GM19043 (cell line): Measurements from ENCODE around the gene CHCT1.
"Not testable (repeated sequence)": the region's sequence is repeated elsewhere in the genome, so short reads cannot be mapped to it uniquely, and the experiment has no call there.

Source experiments
- ATAC-seq: cut with Tn5 transposase; IDR thresholded peaks from one replicate; pipeline ENCODE4 v1.9.1; 2021; ENCODE audit warnings: low read depth; ENCODE audit not compliant: unreplicated experiment

The CHCT1 gene

DNA sequence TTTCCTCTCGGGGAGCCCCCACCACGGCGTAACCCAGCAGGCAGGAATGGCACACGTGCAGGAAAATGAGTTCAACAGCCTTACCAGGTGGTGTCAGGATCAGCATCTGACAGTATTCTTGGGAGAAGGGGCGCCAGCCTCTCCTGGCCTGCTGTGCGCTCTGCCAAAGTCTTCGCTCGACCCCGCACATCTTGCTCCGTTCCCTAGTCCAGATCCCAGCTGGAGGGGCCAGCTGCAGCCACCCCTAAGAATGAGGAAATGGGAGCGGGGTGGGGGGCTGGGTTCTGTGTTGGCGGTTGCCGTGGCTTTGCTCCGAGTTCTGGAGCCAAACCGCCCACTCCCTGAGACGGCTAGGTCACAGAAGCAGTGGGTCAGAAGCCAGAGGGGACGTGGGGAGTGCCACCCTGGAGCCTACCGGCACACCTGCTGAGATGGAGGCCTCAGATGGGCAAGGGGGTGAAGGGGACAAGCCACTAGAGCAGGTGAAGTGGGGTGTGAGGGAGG, at the start of gene CHCT1:
CHCT1 (plus strand) TSS at position 328 of the 504 bp plus-strand sequence; CDS start at position 432, 104 bp downstream.
- ATAC-seq: no peak

GRCh38 chr17:60372790-60373483, 49.4 kb upstream of the CHCT1 start:
- ATAC-seq: no peak

DNA sequence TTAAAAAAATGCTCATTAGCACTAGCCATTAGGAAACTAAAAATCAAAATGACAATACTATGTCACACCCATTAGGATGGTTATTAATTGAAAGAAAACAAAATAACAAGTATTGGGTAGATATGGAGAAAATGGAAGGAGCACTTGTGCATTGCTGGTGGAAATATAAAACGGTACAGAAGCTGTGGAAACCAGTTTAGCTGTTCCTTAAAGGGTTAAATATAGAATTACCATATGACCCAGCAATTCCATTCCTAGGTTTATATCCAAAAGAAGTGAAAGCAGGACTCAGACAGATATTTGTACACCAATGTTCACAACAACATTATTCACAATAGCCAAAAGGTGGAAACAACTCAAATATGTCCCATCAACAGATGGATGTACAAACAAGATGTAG, 44.1 kb upstream of the CHCT1 start:
- ATAC-seq: not testable (repeated sequence)

GRCh38 chr17:60379461-60379860, 42.8 kb upstream of the CHCT1 start:
- ATAC-seq: not testable (repeated sequence)

- no peak for ATAC-seq
These were observed 40.3 kb upstream of the CHCT1 start for GRCh38 chr17:60381958-60382357.

DNA sequence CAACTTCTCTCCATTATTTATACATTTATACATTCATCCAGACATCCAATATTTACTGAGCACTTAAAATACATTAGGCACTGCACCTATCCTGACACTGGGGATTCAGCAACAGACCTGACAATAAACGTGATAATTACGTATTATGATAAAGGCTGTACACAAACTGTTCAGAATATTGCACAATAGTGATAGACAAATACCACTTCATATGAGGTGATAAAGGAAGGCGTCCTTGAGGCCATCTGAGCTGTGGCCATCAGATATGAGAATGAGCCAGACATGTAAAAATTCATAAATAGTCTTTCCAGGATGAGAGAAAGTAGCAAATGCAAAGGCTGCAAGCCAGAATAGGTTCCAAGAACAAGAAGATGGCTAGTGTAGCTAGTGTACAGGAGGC, 38.9 kb upstream of the CHCT1 start:
- ATAC-seq: no peak

GRCh38 chr17:60384921-60385320, 37.4 kb upstream of the CHCT1 start:
- not testable (repeated sequence) for ATAC-seq

- no peak for ATAC-seq
These were observed 35.9 kb upstream of the CHCT1 start for GRCh38 chr17:60386147-60387058.

DNA sequence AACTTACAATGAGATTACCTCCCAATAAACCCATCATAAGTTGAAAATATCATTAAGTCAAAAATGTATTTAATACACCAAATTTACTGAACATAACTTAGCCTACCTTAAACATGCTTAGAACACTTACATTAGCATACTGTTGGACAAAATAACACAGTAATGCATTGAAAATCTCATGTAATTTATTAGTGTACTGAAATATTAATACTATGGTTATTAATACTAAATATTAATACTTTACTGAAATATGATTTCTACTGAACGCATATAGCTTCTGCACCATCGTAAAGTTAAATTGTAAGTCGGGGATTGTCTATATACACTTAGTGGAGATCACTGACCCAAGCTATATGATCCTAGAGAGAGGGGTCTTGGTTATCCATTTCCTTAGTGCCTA, 34.6 kb upstream of the CHCT1 start:
- no peak for ATAC-seq

- no peak for ATAC-seq
These were observed 33.5 kb upstream of the CHCT1 start for GRCh38 chr17:60388742-60389141.

DNA sequence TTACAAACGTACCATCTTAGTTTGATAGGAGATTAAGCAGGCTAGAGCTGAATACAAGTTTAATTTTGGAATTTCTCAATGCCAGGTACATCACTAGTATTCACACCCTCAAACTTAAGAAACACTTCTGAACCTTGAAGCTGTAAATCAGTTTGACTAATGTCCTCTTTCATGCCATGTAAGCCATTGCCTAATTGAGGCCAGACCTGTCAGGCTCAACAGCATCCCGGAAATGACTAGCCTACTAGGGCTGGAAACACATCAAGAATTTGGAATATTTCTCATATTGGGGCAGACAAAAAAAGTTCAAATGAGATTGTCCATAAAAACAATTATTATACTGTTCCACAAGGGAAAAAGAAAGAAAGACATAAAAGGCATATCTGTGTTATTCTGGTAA, 32.1 kb upstream of the CHCT1 start:
- no peak for ATAC-seq

DNA sequence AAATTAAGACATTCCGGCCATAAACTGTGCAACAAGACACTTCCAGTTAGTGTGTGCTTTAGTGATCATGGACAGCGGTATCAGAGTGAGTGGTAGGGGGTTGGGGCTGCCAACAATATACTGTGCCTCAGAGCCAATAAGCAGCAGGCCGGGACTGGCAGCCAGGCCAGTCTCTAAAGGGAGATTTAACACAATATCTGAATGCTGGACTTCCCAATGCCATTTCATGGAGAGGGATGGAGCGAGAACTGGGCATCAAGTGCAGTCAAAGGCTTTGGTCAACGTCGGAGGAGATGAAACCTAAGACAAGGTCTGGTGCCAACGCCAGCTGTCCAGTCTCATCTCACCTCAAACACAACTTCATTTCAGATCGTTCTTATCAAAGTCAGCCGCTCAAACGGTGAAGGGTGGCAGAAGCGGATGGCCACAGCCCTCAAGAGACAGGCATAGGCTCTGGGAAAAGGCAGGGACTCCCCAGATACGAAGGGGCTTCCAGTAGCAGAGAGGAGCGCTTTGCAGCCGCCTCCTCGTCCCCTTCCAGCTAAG, 31.3 kb upstream of the CHCT1 start:
- ATAC-seq: no peak

DNA sequence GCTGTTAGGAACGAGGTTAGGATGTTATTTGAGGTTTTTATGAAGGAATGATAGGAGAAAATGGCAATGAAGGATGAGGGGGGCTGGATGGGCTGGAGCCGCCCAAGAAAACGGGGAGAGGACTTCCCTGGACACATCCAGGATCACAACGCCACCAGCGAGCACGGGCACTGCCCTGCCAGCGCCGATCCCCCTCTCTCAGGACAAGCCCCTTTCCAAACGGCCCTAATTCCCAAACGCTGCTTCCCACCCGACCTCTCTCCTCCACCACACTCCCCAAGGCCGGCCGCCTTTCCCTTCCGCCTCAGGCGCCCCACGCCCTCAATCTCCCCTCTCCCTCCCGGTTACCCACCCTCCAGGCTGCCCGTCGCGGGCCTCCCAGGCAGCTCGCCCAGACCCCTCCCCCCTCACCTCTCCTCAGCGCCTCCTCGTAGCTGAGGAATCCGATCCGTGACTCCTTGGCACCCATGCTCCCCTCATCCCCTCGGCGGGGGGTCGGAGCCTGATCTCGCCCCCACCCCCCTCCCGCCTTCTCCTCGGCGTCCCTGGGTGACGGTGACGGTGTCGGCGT, 30.7 kb upstream of the CHCT1 start:
- peak; percentile 8 for ATAC-seq

DNA sequence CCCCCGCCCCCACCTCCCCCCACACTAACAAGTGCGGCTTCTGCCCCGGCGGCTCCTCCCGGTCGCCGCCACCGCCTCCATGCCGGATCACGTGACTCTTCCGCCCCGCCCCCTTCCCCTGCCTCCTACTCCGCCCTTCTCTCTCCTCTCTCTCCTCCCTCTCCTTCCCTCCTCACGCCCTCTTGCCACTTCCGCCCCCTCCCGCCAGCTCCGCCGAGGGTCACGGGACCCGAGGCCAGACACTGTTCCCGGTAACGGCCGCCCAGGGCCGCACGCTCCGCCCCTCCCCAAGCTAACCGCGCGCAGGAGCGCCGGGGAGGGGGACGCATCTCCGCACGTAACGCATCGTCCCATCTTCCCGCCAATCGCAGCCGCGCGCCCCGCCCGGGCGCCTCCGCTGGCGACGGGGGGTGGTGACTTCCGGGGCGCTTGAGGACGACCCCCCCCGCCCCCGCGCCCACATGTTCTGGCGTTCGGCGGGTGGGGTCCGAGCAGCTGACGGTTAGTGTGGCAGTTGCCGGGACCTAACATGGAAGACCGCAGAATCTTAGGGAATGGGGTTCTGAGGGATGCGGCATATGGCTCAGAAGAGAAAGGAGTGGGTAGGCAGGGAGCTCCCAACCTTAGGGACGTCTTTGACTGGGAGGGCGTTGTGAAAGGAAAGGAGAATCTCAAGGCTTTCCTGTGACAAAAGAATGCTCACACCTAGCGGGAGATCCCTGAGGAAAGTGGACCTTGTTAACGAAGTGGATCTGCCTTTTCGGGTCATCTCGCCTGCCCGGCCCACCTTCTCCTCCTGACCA, 30.0 kb upstream of the CHCT1 start, which contains the start of gene USP32:
USP32 (minus strand) TSS at position 92 of the 803 bp plus-strand sequence. CDS start 194 bp downstream, outside the sequence.
- peak; percentile 82 for ATAC-seq

DNA sequence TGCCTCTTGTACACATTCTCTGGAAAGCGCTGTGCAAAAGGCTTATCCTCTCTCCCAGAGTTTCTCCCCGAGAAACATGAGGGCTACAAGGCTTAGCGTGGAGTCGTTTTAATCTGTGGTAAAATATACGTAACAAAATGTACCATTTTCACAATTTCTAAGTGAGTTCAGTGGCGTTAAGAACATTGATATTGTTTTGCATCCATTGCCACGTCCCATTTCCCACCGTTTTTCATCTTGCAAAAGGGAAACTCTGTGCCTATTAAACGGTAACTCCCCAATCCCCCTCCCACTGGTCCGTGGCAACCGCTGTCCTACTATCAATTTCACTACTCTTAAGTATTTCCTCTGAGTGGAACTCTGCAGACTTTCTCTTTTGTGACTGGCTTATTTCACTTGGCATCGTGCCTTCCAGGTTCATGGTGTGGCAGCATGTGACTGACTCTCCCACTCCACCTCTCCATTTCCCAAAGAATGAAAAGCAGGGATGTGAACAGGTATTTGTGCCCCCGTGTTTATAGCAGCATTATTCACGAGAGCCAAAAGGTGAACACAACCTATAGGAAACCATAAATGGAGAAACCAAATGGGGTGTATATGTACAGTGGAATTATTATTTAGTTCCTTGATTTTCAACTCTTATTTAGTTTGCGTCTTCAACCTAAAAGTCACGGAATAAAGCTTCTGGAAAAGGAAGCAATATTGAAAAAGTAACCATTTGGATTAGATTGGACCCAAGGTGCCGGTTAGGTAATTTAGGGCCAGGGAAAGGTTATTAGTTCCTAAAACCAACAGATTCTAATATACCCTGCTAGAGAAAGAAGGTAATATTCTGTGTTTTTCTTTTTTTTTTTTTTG, 29.2 kb upstream of the CHCT1 start:
- no peak for ATAC-seq

DNA sequence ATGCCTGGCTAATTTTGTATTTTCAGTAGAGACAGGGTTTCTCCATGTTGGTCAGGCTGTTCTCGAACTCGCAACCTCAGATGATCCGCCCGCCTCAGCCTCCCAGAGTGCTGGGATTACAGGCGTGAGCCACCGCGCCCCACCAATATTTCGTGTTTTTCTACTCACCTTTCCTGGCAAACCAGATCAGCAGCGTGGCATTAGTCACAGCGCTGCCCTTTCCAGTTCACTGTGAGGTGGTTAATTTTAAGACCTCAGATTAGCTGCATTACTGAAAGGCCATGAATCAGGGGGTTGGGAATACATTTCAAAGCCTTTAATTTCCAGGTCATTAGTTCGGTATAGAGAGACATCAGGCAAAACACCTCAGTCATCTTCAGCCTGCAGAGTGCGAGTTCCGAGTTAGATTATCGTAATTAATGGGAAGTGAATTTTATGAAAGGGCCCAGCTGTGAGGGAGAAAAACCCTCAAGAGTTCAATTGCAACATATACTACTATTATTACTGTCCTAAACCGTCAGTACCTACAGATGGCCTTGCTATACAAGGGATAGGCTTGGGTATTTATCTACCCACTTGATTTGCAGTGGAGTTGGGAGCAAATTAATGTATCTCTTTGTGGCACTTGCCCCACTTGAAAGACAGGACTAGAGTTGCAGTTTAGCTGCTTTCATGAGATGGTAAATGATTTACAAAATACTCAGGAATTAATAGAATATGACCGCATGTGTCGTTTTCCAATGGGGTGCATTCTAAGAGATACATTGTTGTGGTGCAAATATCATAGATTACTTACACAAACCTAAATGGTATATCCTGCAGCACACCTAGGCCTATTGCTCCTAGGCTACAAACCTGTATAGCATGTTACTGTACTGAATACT, 28.2 kb upstream of the CHCT1 start:
- ATAC-seq: no peak

GRCh38 chr17:60395508-60396065, 26.7 kb upstream of the CHCT1 start:
- ATAC-seq: no peak

GRCh38 chr17:60396412-60396811, 25.9 kb upstream of the CHCT1 start:
- no peak for ATAC-seq
